ENCODE measurements around the gene PCYOX1L.

The PCYOX1L gene

GRCh38 chr5:149408252-149409099, 50.6 kb downstream of the PCYOX1L start:
- H3K36me3 ChIP-seq (ENCODE audit: control insufficient read depth, insufficient read depth, low read length): no peaks in the 10 kb centered on the region
- H3K4me3 ChIP-seq (ENCODE audit: extremely low read depth, insufficient read depth, low read length, poor library complexity, severe bottlenecking): peak overlapping the region; percentile 22
- 92 to 94% methylated on average over 12 of the region's 12 CpGs for WGBS, 2 experiments (ENCODE audit: insufficient coverage in 2 of 2)
- H3K27ac ChIP-seq (ENCODE audit: low read depth, low read length, severe bottlenecking): no peak overlapping the region
- peaks cover 59% of the 10 kb centered on the region for H3K4me1 ChIP-seq (ENCODE audit: control insufficient read depth, insufficient read depth, low read length, poor library complexity, severe bottlenecking)
- no peaks in the 10 kb centered on the region for H3K9me3 ChIP-seq (ENCODE audit: control insufficient read depth, low read length)

- H3K27ac ChIP-seq (ENCODE audit: low read depth, low read length, severe bottlenecking): no peak overlapping the region
- no peak overlapping the region for H3K4me3 ChIP-seq (ENCODE audit: extremely low read depth, insufficient read depth, low read length, poor library complexity, severe bottlenecking)
- H3K9me3 ChIP-seq (ENCODE audit: control insufficient read depth, low read length): no peaks in the 10 kb centered on the region
- peaks cover 56% of the 10 kb centered on the region for H3K4me1 ChIP-seq (ENCODE audit: control insufficient read depth, insufficient read depth, low read length, poor library complexity, severe bottlenecking)
- 87 to 94% methylated on average over 4 to 6 of the region's 6 CpGs for WGBS, 2 experiments (ENCODE audit: insufficient coverage in 2 of 2)
- no peaks in the 10 kb centered on the region for H3K36me3 ChIP-seq (ENCODE audit: control insufficient read depth, insufficient read depth, low read length)
Measured at GRCh38 chr5:149409268-149409948, 51.6 kb downstream of the PCYOX1L start.

GRCh38 chr5:149410071-149410470, 52.2 kb downstream of the PCYOX1L start:
- WGBS, 2 experiments (ENCODE audit: insufficient coverage in 2 of 2): 92 to 100% methylated on average over 1 to 4 of the region's 7 CpGs
- H3K4me1 ChIP-seq (ENCODE audit: control insufficient read depth, insufficient read depth, low read length, poor library complexity, severe bottlenecking): peaks cover 56% of the 10 kb centered on the region
- H3K4me3 ChIP-seq (ENCODE audit: extremely low read depth, insufficient read depth, low read length, poor library complexity, severe bottlenecking): no peak overlapping the region
- H3K27ac ChIP-seq (ENCODE audit: low read depth, low read length, severe bottlenecking): no peak overlapping the region
- no peaks in the 10 kb centered on the region for H3K9me3 ChIP-seq (ENCODE audit: control insufficient read depth, low read length)
- H3K36me3 ChIP-seq (ENCODE audit: control insufficient read depth, insufficient read depth, low read length): no peaks in the 10 kb centered on the region

GRCh38 chr5:149410721-149411432, 53.0 kb downstream of the PCYOX1L start:
- no peaks in the 10 kb centered on the region for H3K36me3 ChIP-seq (ENCODE audit: control insufficient read depth, insufficient read depth, low read length)
- 83 to 88% methylated on average over 14 of the region's 15 CpGs for WGBS, 2 experiments (ENCODE audit: insufficient coverage in 2 of 2)
- H3K27ac ChIP-seq (ENCODE audit: low read depth, low read length, severe bottlenecking): no peak overlapping the region
- H3K4me3 ChIP-seq (ENCODE audit: extremely low read depth, insufficient read depth, low read length, poor library complexity, severe bottlenecking): no peak overlapping the region
- peaks cover 54% of the 10 kb centered on the region for H3K4me1 ChIP-seq (ENCODE audit: control insufficient read depth, insufficient read depth, low read length, poor library complexity, severe bottlenecking)
- no peaks in the 10 kb centered on the region for H3K9me3 ChIP-seq (ENCODE audit: control insufficient read depth, low read length)

GRCh38 chr5:149411738-149412519, 54.1 kb downstream of the PCYOX1L start:
- Histone ChIP-seq H3K27ac (ENCODE audit: low read depth, low read length, severe bottlenecking) (no peak overlapping the region), H3K4me1 (ENCODE audit: control insufficient read depth, insufficient read depth, low read length, poor library complexity, severe bottlenecking) (peaks cover 45% of the 10 kb centered on the region), H3K9me3 (ENCODE audit: control insufficient read depth, low read length) (no peaks in the 10 kb centered on the region), H3K36me3 (ENCODE audit: control insufficient read depth, insufficient read depth, low read length) (no peaks in the 10 kb centered on the region), H3K4me3 (ENCODE audit: extremely low read depth, insufficient read depth, low read length, poor library complexity, severe bottlenecking) (no peak overlapping the region)
- WGBS, 2 experiments (ENCODE audit: insufficient coverage in 2 of 2): 98% methylated on average over 4 of the region's 9 CpGs

- Histone ChIP-seq H3K27ac (ENCODE audit: low read depth, low read length, severe bottlenecking) (no peak overlapping the region), H3K4me3 (ENCODE audit: extremely low read depth, insufficient read depth, low read length, poor library complexity, severe bottlenecking) (no peak overlapping the region), H3K36me3 (ENCODE audit: control insufficient read depth, insufficient read depth, low read length) (no peaks in the 10 kb centered on the region), H3K4me1 (ENCODE audit: control insufficient read depth, insufficient read depth, low read length, poor library complexity, severe bottlenecking) (peaks cover 36% of the 10 kb centered on the region), H3K9me3 (ENCODE audit: control insufficient read depth, low read length) (no peaks in the 10 kb centered on the region)
- WGBS, 2 experiments (ENCODE audit: insufficient coverage in 2 of 2): 94% methylated on average over 6 to 8 of the region's 8 CpGs
Measured at GRCh38 chr5:149412783-149413476, 55.1 kb downstream of the PCYOX1L start.

GRCh38 chr5:149413477-149414210, 55.8 kb downstream of the PCYOX1L start:
- H3K36me3 ChIP-seq (ENCODE audit: control insufficient read depth, insufficient read depth, low read length): no peaks in the 10 kb centered on the region
- no peak overlapping the region for H3K4me3 ChIP-seq (ENCODE audit: extremely low read depth, insufficient read depth, low read length, poor library complexity, severe bottlenecking)
- no peaks in the 10 kb centered on the region for H3K9me3 ChIP-seq (ENCODE audit: control insufficient read depth, low read length)
- peaks cover 40% of the 10 kb centered on the region for H3K4me1 ChIP-seq (ENCODE audit: control insufficient read depth, insufficient read depth, low read length, poor library complexity, severe bottlenecking)
- WGBS, 2 experiments (ENCODE audit: insufficient coverage in 2 of 2): 85% methylated on average over 9 to 10 of the region's 16 CpGs
- no peak overlapping the region for H3K27ac ChIP-seq (ENCODE audit: low read depth, low read length, severe bottlenecking)

GRCh38 chr5:149414405-149415065, 56.7 kb downstream of the PCYOX1L start:
- Histone ChIP-seq H3K4me3 (ENCODE audit: extremely low read depth, insufficient read depth, low read length, poor library complexity, severe bottlenecking) (no peak overlapping the region), H3K27ac (ENCODE audit: low read depth, low read length, severe bottlenecking) (peak overlapping the region; percentile 73), H3K9me3 (ENCODE audit: control insufficient read depth, low read length) (no peaks in the 10 kb centered on the region), H3K4me1 (ENCODE audit: control insufficient read depth, insufficient read depth, low read length, poor library complexity, severe bottlenecking) (peaks cover 42% of the 10 kb centered on the region), H3K36me3 (ENCODE audit: control insufficient read depth, insufficient read depth, low read length) (no peaks in the 10 kb centered on the region)
- 80 to 81% methylated on average over 6 of the region's 7 CpGs for WGBS, 2 experiments (ENCODE audit: insufficient coverage in 2 of 2)
